GM12891 (cell line): Measurements from ENCODE around the gene HABP2.

Experiments
- POLR2A ChIP-seq: IDR thresholded peaks from 2 replicates; pipeline ENCODE4 v1.6.1; 2011; ENCODE audit warnings: low read depth, low read length, control low read depth
- POU2F2 ChIP-seq: IDR thresholded peaks from 2 replicates; pipeline ENCODE4 v1.6.1; 2011; ENCODE audit warnings: low read depth, mild to moderate bottlenecking, control low read depth, low read length, moderate library complexity
- TAF1 ChIP-seq: IDR thresholded peaks from 2 replicates; pipeline ENCODE4 v1.6.1; 2011; ENCODE audit warnings: low read depth, low read length, control low read depth

DNA sequence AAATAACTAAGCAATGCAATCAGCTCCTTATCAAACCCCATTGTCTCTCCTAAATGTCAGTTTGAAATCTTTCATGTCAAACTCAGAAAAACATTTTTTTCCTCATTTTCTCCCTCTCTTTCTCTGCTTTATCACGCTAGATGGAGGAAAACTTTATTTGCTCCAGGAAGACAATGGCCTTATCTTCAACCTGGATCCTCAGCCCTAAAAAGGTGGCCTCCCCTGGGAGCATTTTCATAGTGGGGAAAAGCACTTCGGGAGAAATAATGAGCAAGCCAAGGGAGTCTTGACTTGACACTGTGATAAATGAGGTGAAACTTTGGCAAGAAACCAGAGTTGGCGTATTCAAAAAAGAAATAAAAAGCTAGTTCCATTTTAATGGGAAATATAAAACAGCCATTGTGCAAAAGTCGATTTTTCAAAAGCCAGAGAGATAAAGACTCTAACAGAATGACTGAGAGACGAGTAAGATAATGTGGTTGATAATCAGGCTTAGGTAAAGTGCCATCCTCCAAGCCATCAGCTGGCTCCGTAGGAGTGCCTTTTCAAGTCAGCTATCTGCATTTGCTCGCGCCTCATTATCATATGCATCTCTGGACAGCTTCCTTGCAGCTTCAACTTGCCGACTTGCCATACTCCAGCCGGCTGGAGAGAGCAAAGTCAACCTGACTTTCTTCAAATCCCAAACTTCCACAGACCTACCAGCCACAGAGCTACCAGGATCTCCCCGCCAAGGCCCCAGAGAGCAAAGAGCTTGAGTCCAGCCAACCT, 19.9 kb downstream of the HABP2 start:
- TF ChIP-seq POLR2A, result no peak
- TF ChIP-seq TAF1, result no peak
- no peak for TF ChIP-seq POU2F2
